ENCODE results near the gene ALG9. TPM values are rescaled to one million over a fixed set of nuclear protein-coding genes. Genes with fewer than 3 reads are reported as not detected.
A peak's percentile ranks its signal among the peaks of the same experiment; 100 is the strongest.

Gene ALG9
- total RNA-seq, 1 donor from 2014 or later: 24.9 TPM

DNA sequence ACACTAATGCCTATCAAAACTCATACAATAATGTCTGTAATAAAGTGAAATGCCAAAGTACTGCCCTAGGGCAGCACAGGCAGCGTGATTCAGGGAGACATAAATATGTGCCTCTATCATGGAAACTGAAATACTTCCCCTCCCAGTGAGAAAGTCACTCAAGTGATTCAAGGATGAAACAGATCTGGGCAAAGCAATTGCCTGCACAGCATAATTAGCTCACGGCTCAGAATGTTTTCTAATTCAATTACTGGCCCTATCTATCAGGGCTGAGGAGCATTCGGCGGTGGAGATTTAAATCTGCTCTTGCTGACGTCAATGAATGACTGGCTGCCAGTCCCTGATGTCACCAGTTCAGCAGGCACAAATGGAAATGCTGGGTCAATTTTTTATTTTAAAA lies 77.5 kb downstream of the ALG9 start:
- H3K4me1 Mint-ChIP-seq (ENCODE audit: low read depth, unreplicated experiment): no peaks in the 10 kb centered on the region
- H3K9me3 Mint-ChIP-seq (ENCODE audit: unreplicated experiment): peaks cover 4% of the 10 kb centered on the region
- H3K27ac Mint-ChIP-seq (ENCODE audit: unreplicated experiment): no peak overlapping the region

DNA sequence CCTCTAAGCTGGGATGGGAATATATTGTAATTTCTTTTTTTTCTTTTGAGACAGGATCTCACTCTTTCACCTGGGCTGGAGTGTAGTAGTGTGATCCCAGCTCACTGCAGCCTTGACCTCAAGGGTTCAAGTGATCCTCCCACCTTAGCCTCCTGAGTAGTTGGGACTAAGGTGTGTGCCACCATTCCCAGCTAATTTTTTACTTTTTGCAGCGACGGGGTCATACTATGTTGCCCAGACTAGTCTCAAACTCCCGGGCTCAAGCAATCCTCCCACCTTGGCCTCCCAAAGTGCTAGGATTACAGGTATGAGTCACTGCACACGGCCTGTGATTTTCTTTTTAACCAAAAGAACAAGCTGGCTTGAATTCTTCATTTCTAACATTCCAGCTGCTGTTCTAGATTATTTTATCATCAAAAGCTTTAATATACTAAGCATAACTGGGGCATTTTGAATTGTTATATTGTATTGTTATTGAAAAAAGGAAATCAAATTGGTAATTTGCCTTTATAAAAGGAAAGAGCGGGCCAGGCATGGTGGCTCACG lies 78.4 kb downstream of the ALG9 start:
- no peak for DNase-seq (ENCODE audit: low read depth)

More for the DNA sequence above, 77.5 kb downstream of the ALG9 start:
- H3K4me2 ChIP-seq (ENCODE audit: low read length): no peak overlapping the region
- no peak overlapping the region for H3K9ac ChIP-seq (ENCODE audit: low read length)
- no peaks in the 10 kb centered on the region for H3K4me1 ChIP-seq (ENCODE audit: insufficient read depth, low read length)
- DNase-seq (ENCODE audit: low read depth) (peak; percentile 78), FAIRE-seq (no peak)
- no peak overlapping the region for H3K4me3 ChIP-seq (ENCODE audit: insufficient read depth, low read depth, low read length)
- no peaks in the 10 kb centered on the region for H4K20me1 ChIP-seq (ENCODE audit: insufficient read depth, low read length)
- Mint-ChIP-seq H3K36me3 (ENCODE audit: low read depth, unreplicated experiment) (peaks cover 21% of the 10 kb centered on the region), H3K4me3 (ENCODE audit: unreplicated experiment) (no peak overlapping the region), H3K27me3 (ENCODE audit: low read depth, unreplicated experiment) (no peaks in the 10 kb centered on the region)
- TF ChIP-seq EZH2 (IDR thresholded peaks at IDR 0.05; ENCODE audit: insufficient read depth, low read length): no peak
- TF ChIP-seq, protein P1, sequence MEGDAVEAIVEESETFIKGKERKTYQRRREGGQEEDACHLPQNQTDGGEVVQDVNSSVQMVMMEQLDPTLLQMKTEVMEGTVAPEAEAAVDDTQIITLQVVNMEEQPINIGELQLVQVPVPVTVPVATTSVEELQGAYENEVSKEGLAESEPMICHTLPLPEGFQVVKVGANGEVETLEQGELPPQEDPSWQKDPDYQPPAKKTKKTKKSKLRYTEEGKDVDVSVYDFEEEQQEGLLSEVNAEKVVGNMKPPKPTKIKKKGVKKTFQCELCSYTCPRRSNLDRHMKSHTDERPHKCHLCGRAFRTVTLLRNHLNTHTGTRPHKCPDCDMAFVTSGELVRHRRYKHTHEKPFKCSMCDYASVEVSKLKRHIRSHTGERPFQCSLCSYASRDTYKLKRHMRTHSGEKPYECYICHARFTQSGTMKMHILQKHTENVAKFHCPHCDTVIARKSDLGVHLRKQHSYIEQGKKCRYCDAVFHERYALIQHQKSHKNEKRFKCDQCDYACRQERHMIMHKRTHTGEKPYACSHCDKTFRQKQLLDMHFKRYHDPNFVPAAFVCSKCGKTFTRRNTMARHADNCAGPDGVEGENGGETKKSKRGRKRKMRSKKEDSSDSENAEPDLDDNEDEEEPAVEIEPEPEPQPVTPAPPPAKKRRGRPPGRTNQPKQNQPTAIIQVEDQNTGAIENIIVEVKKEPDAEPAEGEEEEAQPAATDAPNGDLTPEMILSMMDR (IDR thresholded peaks at IDR 0.05; ENCODE audit: insufficient read depth, low read depth, low read length): no peak
- H3K36me3 ChIP-seq (ENCODE audit: insufficient read depth, low read length): no peaks in the 10 kb centered on the region
- H3K27me3 ChIP-seq (ENCODE audit: insufficient read depth, low read length): no peaks in the 10 kb centered on the region
- H2AFZ ChIP-seq (ENCODE audit: low read depth, low read length): no peak overlapping the region
- no peaks in the 10 kb centered on the region for H3K9me3 ChIP-seq (ENCODE audit: insufficient read depth, low read depth, low read length)
- H3K27ac ChIP-seq (ENCODE audit: low read depth, low read length): no peak overlapping the region
- H3K79me2 ChIP-seq (ENCODE audit: insufficient read depth, low read length): no peaks in the 10 kb centered on the region

DNA sequence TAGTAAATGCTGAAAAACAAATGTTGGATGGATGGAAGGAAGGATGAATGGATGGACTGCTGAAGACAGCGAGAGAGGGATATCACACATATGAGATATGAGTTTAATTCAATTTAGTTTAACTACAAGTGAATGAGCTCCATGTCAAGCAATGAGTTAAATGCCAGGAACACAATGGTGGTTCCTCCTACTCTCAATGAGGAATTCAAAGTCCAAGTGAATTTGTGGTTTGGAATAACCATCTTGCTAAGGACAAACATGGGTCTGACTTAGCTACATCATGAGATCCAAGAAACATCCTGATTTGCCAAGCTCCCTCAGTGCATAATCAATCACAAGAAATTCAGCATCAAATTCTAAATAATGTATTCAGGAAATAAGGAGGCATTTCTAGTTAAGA lies 79.1 kb downstream of the ALG9 start:
- Histone ChIP-seq H3K79me2 (ENCODE audit: insufficient read depth, low read length) (no peaks in the 10 kb centered on the region), H3K4me2 (ENCODE audit: low read length) (no peak overlapping the region), H3K27ac (ENCODE audit: low read depth, low read length) (no peak overlapping the region), H3K9me3 (ENCODE audit: insufficient read depth, low read depth, low read length) (no peaks in the 10 kb centered on the region), H4K20me1 (ENCODE audit: insufficient read depth, low read length) (no peaks in the 10 kb centered on the region), H3K4me1 (ENCODE audit: insufficient read depth, low read length) (no peaks in the 10 kb centered on the region), H3K36me3 (ENCODE audit: insufficient read depth, low read length) (no peaks in the 10 kb centered on the region), H3K4me3 (ENCODE audit: insufficient read depth, low read depth, low read length) (no peak overlapping the region), H3K27me3 (ENCODE audit: insufficient read depth, low read length) (no peaks in the 10 kb centered on the region), H2AFZ (ENCODE audit: low read depth, low read length) (no peak overlapping the region), H3K9ac (ENCODE audit: low read length) (no peak overlapping the region)
- no peaks in the 10 kb centered on the region for H3K27me3 Mint-ChIP-seq (ENCODE audit: low read depth, unreplicated experiment)
- no peak for FAIRE-seq
- H3K27ac Mint-ChIP-seq (ENCODE audit: unreplicated experiment): no peak overlapping the region
- H3K36me3 Mint-ChIP-seq (ENCODE audit: low read depth, unreplicated experiment): peaks cover 17% of the 10 kb centered on the region
- no peak overlapping the region for H3K4me3 Mint-ChIP-seq (ENCODE audit: unreplicated experiment)
- H3K4me1 Mint-ChIP-seq (ENCODE audit: low read depth, unreplicated experiment): no peaks in the 10 kb centered on the region
- DNase-seq (ENCODE audit: low read depth): peak; percentile 48
- TF ChIP-seq, protein P1 (IDR thresholded peaks at IDR 0.05; ENCODE audit: insufficient read depth, low read depth, low read length): no peak
- TF ChIP-seq EZH2 (IDR thresholded peaks at IDR 0.05; ENCODE audit: insufficient read depth, low read length): no peak
- peaks cover 4% of the 10 kb centered on the region for H3K9me3 Mint-ChIP-seq (ENCODE audit: unreplicated experiment)

More for the DNA sequence above, 78.4 kb downstream of the ALG9 start:
- peaks cover 4% of the 10 kb centered on the region for H3K9me3 Mint-ChIP-seq (ENCODE audit: unreplicated experiment)
- peaks cover 19% of the 10 kb centered on the region for H3K36me3 Mint-ChIP-seq (ENCODE audit: low read depth, unreplicated experiment)
- Histone ChIP-seq H3K27ac (ENCODE audit: low read depth, low read length) (no peak overlapping the region), H3K79me2 (ENCODE audit: insufficient read depth, low read length) (no peaks in the 10 kb centered on the region), H4K20me1 (ENCODE audit: insufficient read depth, low read length) (no peaks in the 10 kb centered on the region), H3K36me3 (ENCODE audit: insufficient read depth, low read length) (no peaks in the 10 kb centered on the region), H2AFZ (ENCODE audit: low read depth, low read length) (no peak overlapping the region), H3K4me3 (ENCODE audit: insufficient read depth, low read depth, low read length) (no peak overlapping the region), H3K4me2 (ENCODE audit: low read length) (no peak overlapping the region), H3K9ac (ENCODE audit: low read length) (no peak overlapping the region), H3K4me1 (ENCODE audit: insufficient read depth, low read length) (no peaks in the 10 kb centered on the region), H3K9me3 (ENCODE audit: insufficient read depth, low read depth, low read length) (no peaks in the 10 kb centered on the region), H3K27me3 (ENCODE audit: insufficient read depth, low read length) (no peaks in the 10 kb centered on the region)
- no peaks in the 10 kb centered on the region for H3K27me3 Mint-ChIP-seq (ENCODE audit: low read depth, unreplicated experiment)
- H3K27ac Mint-ChIP-seq (ENCODE audit: unreplicated experiment): no peak overlapping the region
- no peaks in the 10 kb centered on the region for H3K4me1 Mint-ChIP-seq (ENCODE audit: low read depth, unreplicated experiment)
- no peak for TF ChIP-seq EZH2 (IDR thresholded peaks at IDR 0.05; ENCODE audit: insufficient read depth, low read length)
- TF ChIP-seq, protein P1 (IDR thresholded peaks at IDR 0.05; ENCODE audit: insufficient read depth, low read depth, low read length): no peak
- no peak overlapping the region for H3K4me3 Mint-ChIP-seq (ENCODE audit: unreplicated experiment)
- FAIRE-seq: no peak
